NOMO-1 (cell line): Measurements from ENCODE around the gene MMEL1.
A peak's percentile ranks its signal among the peaks of the same experiment; 100 is the strongest.

Source experiments
- DNase-seq, 2 experiments: peaks; one replicate each; lab custom pipeline; 2025; ENCODE audit not compliant: unreplicated experiment in 2 of 2; lab: John Stamatoyannopoulos, UW

The MMEL1 gene

DNA sequence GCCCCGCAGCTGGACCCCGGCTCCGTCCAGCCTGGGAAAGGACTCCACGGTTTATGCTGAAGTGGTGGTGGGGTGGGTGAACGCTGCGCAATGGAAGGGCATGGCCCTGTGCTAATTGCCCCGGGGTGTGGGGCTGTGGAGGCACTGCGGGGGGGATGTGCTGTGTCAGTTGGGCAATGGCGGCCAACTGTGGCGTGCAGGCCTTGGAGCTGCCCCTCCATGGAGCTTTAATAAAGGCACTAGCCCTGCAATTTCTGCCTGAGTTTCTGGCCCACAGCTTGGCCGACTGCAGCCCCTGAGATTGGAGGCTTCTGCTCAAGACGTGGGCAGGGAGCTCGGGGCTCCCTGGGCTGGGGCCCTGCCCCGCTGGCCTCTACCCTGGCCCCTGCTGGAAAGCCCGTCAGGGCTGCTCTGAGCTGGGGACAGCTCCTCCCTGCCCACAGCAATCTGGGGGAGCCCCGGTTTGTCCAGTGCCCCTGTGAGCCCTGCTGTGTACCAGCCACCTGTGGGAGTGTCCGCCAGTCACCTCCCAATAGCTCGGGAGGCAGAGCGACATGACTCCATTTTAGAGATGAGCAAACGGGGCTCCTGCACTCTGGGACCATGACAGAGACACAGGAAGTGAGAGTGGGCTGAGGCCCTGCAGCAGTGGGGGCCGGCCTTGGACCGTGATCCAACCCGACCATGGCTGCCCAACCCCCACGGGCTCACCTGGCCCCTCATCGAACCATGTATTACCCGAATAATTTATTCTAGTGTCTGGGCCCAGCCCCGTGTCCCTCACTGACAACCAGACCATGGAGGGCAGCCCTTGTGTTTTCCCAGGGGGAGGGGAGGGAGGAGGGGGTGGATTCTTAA is 85.4 kb downstream of the MMEL1 start:
- peak; percentile 55 to 59 for DNase-seq

DNA sequence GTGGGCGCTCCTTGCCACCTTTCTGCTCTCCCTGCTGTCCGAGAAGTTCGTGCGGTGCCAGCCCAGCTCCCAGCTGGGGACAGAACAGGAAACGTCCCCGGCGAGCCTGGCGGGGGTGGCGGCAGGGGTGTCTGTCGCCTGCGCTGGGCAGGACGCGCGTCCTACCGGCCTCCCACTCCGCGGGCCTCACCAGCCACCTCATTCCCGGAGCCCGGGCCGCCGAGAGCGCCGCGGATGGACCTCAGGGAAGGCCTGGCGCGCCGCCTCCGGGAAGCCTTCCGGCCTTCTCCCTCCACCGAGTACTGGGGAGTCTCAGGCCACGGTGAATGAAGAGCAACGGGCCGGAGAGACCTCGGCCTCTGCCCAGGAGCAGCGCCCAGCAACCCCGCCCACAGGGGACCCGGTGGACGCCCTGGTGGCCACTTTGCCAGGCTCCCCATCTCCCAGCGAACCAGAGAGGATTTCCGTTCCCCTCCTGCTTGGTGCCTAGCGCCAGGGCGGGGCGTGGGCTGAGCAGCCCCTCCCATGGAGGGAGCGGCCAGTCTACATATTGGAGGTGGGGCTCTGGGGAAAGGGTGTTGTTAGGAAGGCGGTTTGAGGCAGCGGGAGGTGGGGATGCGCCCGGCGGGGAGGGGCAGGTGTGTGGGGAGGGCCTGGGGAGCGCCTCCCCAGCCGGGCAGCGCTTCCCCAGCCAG is 86.2 kb downstream of the MMEL1 start:
- peak; percentile 80 to 95 for DNase-seq

DNA sequence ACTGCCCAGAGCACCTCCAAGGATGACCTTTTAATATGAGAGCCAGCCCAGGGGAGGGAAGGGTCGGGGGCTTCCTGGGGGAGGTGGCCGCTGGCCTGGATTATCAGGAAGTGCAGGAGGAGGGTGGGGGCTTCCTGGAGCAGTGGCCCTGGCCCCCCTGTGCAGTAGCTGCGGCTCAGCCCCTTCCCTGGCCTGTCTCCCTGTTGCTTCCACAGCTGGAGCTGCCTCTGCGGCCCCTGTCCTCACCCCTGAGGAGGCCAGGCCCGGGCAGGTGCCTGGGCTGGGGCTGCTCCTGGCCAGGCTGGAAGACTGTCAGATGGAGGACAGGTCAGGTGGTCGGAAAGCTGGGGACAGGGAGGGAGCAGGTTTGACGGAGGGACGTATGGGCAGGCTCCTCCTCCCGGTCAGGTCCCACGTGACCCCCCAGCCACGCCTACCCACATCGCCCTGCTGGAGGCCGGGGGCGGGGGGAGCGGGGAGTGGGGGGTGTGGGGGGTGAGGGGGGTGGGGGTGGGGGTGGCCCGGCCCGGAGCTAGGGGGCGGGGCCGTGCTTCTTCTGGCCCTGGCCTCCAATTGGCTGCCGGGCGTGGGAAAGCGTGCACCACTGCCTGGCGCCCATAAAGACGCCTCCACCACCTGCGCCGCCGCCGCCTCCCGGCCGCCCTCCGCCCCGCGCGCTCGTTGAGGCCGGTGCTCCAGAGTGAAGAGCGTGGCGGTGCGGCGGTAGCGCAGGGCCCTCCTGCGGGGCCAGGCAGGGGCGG is 86.9 kb downstream of the MMEL1 start:
- DNase-seq = peak; percentile 72 to 78

DNA sequence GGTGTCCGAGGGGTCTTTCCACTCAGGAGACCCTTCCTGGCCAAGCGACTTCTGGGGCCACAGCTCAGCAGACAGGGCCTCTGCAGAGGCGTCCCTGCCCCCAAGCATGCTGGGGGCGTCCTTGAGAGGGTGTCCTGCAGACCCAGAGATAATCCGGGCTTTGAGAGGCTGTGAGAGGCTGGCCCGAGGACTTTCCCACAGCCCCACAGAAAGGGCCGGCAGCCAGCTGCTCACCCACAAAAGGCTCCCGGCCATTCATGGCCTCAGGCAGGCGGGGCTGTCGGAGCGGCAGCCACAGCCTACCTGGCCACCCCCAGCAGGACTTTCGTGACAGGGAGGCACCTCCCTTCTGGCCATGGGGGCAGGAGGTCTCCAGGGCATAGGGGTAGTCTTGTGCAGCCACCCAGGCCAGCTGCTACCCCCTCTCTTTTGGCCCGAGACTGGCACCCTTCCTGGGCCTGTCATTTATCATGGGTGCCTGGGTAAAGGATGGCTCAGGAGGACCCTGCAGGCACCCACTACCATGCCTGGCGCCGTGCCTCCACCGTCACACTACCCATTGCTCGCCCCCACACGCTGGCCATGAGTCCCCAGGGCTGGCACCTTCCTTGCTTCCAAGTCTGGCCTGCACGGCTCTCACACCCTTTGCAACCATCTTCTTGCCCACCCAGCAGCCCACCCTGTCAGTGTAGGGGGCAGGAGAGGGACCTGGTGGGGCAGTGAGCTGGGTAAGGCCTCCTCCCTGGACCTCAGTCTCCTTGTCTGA is 87.8 kb downstream of the MMEL1 start:
- no peak for DNase-seq

DNA sequence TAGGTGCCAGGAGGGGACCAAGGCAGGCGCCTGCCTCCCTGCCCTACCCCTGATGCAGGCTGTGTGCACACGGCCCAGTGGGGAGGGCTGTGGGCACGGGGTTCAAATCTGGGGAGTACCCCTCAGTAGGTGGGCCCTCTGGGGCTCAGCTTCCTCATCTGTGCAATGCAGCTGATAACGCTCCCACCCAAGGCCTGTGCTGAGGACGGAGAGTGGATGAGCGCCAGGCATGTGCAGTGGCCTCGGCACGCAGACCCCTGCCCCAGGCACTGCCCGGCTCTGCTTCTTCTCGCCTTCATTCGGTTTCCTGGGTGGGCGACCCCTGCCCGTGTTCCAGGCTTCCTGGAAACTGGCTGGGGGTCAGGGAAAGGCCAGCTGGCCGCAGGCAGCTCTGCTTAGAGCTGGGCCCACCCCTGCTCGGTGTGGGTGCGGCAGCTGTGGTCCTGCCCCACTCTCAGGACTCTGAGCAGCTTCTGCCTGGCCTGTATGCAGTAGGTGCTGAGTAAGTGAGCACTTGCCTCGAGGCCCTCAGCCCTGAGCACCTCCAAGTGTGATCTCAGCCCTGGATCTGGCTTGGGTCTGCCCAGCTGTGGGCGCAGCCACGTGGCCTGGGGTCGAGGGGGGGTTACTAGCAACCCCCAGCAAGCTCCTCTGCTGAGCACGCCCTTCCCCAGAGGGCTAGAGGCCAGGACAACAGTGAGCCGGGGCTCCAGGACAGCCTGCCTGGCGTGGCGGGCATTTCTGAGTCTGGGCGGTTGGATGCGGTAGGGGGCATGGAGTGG is 88.5 kb downstream of the MMEL1 start:
- no peak for DNase-seq

DNA sequence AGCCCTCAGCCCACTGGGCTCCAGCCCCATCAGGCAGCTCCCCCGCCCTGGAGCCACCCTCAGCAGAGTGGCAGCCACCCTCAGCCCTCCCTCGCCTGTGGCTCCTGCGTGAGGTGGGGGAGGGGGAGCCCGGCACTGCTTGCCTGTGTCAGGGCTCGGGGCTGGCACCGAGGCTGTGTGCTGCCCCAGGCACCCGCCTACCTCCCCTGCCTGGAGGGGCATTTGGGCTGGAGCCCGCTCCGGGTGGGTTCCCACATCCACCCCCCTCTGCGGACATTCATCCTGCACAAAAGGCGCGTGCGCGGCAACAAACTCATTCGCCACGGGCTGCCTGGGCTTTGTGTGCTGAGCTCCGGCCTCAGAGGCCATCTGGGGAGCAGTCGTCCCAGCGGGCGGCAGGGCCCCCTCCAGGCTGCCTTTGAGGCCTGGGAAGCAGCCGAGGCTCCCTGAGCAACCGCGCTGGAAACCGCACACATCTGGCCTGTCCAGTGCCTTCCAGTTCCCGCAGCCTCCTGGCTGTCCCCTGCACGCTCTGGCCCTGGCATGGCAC is 89.2 kb downstream of the MMEL1 start:
- no peak for DNase-seq

DNA sequence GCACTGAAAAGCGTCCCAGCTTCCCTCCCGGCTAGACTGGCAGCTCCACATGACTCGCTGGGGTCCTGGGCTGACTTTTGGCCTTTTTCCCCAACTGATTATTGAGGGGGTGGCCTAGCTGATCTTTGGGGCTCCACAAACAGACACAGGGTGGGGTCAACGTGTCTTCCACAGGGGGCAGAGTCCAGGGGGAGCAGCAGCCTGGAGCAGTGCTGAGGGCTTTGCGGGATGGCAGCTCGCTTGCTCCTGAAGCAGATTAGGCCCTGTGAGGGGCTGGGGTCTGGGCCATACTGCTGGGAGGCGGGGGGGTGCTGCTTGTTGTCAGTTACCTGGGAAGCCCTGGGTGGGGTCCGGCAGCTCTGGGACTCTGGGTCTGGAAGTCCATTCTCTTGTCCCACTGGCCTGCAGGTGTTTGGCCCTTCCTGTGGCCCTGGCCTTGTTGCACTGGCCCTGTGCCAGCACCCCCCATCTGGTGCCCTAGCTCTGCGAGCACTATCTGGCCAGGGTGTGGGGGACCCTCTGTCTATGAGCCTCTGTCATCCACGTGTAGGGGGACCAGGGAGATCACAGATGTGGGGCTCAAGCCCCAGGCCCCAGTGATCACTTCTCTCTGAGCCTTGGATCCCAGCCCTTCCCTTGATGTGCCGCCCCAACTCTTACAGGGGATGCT is 90.4 kb downstream of the MMEL1 start:
- no peak for DNase-seq

DNA sequence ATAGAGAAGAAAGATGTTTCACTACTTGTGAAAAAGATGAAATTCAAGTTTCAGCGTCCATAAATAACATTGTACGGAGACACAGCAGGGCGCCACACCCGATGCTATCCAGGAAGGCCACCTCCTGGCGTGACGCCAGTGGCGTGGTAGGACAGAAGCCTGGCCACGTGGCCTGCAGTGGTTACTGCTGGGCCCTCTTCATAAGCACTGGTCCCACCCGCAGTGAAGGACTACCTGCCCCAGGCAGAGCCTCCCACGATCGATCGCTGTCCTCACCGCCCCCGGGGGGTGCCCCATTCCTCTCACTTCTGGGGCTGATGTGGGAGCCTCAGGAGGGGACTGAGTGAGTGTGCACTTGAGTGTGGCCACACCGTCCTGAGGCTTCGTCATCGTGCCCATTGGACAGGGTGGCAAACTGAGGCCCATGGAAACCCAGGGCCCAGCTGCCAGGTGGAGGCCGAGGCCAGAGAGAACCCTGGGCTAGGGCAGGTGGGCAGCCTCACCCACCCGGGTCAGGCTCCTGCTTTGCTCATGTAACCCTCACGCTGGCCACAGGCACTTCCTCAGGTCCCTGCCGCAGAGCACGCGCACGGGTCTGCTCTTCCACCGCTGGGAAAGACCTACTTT is 91.1 kb downstream of the MMEL1 start:
- no peak for DNase-seq

DNA sequence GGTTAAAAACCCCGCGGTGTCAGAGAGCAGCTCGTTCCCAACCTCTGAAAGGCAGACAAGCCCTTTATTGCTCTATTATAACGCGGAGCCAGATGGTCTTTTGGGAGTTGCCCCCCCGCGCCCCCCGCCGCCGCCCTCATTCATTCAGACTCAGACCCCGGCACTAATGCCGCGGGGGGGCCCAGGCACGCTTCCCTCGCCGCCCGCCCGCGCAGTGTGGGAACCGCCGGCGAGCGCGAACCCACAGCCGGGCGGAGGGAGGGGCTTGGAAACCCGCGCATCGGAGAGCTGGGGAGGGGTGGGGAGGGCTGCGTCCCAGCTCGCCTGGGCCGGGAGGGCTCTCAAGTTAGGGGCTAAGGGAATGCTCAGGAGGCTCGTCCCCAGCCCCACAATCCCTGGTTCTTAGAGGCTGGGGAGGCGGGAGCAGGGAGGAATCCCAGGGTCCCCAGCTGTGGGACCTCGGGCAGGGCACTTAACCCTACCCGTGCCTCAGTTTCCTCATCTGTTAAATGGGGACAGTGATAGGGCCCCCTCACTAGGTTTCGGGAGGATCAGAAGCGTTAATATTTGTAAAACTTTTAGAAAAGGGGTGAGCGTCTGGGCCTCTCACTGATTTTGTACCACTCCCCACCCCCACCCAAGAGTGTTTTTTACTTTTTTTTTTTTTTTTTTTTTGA is 91.9 kb downstream of the MMEL1 start:
- DNase-seq = no peak
